ENCODE measurements around the gene TMEM138. TPM values are rescaled to one million over a fixed set of nuclear protein-coding genes. Genes with fewer than 3 reads are reported as not detected.

Gene TMEM138
- total and polyA plus RNA-seq, 2 of the 13 experiments (the other 11 are each of a cell fraction or from before 2014, with no cell fraction given): 43.5 to 61.0 TPM

DNA sequence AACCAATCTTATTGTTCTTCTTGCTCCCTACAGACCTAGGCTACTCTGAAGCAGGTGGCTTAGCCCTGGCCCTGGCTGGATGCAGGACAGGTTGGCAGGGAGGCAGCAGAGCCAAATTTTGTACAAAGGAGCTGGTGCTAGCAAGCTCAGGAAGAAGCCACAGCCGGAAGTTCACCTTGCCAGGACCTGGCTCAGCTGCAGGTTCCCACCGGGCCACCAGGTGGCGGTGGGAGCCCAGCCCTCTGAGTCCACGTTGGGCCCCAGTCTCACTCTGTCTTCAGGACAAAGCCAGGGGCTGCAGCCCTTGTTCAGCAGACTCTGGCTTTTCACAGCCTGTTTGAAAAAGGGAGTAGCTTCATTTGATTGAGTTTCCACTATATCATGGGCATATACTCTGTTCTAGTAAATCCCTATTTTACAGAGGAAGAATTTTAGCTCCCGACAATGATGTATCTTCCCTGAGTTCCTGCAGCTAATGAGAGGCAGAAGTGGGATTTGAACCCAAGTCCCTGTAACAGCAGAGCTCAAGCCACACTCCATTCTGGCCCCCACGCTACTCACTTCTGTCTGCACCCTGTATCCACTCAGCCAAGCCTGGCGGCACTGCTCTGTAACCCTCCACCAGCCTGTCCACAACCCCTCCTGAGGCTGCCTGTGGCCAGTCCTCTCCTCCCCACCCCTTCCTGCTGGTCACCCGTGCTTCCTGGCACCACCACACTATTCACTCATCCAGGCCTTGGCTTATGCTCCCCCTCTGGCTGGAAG lies 25.8 kb upstream of the TMEM138 start (continued):
- TF ChIP-seq, protein P1, sequence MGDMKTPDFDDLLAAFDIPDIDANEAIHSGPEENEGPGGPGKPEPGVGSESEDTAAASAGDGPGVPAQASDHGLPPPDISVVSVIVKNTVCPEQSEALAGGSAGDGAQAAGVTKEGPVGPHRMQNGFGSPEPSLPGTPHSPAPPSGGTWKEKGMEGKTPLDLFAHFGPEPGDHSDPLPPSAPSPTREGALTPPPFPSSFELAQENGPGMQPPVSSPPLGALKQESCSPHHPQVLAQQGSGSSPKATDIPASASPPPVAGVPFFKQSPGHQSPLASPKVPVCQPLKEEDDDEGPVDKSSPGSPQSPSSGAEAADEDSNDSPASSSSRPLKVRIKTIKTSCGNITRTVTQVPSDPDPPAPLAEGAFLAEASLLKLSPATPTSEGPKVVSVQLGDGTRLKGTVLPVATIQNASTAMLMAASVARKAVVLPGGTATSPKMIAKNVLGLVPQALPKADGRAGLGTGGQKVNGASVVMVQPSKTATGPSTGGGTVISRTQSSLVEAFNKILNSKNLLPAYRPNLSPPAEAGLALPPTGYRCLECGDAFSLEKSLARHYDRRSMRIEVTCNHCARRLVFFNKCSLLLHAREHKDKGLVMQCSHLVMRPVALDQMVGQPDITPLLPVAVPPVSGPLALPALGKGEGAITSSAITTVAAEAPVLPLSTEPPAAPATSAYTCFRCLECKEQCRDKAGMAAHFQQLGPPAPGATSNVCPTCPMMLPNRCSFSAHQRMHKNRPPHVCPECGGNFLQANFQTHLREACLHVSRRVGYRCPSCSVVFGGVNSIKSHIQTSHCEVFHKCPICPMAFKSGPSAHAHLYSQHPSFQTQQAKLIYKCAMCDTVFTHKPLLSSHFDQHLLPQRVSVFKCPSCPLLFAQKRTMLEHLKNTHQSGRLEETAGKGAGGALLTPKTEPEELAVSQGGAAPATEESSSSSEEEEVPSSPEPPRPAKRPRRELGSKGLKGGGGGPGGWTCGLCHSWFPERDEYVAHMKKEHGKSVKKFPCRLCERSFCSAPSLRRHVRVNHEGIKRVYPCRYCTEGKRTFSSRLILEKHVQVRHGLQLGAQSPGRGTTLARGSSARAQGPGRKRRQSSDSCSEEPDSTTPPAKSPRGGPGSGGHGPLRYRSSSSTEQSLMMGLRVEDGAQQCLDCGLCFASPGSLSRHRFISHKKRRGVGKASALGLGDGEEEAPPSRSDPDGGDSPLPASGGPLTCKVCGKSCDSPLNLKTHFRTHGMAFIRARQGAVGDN (CRISPR knock-in tag; IDR thresholded peaks at IDR 0.05): peak; percentile 87
- TF ChIP-seq FOXA1 (IDR thresholded peaks at IDR 0.05) (no peak), FOXA1 (CRISPR knock-in tag; IDR thresholded peaks at IDR 0.05) (no peak), HES4 (CRISPR knock-in tag; IDR thresholded peaks at IDR 0.05; ENCODE audit: borderline replicate concordance) (no peak), TCF7L2 (IDR thresholded peaks at IDR 0.05; ENCODE audit: low read depth, low read length) (no peak), ATF1 (CRISPR knock-in tag; IDR thresholded peaks at IDR 0.05) (no peak), SMARCE1 (IDR thresholded peaks at IDR 0.05; ENCODE audit: borderline replicate concordance) (no peak), GATA4 (IDR thresholded peaks at IDR 0.05; ENCODE audit: borderline replicate concordance, low read depth) (no peak), KDM5A (IDR thresholded peaks at IDR 0.05; ENCODE audit: borderline replicate concordance, low read length) (no peak), PRMT3 (CRISPR knock-in tag; IDR thresholded peaks at IDR 0.05; ENCODE audit: borderline replicate concordance, low read depth) (no peak), ZNF747 (CRISPR knock-in tag; IDR thresholded peaks at IDR 0.05; ENCODE audit: borderline replicate concordance) (0 out of 2 replicates have a peak, but pooled peaks have one; percentile 42), SATB2 (CRISPR knock-in tag; IDR thresholded peaks at IDR 0.05) (no peak), ZFYVE20 (CRISPR knock-in tag; IDR thresholded peaks at IDR 0.05; ENCODE audit: borderline replicate concordance, low read depth) (no peak), SRSF4 (IDR thresholded peaks at IDR 0.05; ENCODE audit: low read depth, low read length, poor library complexity, severe bottlenecking) (no peak), SUZ12 (IDR thresholded peaks at IDR 0.05; ENCODE audit: low read depth, low read length) (no peak), SAFB2 (CRISPR knock-in tag; IDR thresholded peaks at IDR 0.05; ENCODE audit: borderline replicate concordance, low read depth) (no peak)
- TF ChIP-seq, protein P2, sequence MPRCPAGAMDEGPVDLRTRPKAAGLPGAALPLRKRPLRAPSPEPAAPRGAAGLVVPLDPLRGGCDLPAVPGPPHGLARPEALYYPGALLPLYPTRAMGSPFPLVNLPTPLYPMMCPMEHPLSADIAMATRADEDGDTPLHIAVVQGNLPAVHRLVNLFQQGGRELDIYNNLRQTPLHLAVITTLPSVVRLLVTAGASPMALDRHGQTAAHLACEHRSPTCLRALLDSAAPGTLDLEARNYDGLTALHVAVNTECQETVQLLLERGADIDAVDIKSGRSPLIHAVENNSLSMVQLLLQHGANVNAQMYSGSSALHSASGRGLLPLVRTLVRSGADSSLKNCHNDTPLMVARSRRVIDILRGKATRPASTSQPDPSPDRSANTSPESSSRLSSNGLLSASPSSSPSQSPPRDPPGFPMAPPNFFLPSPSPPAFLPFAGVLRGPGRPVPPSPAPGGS (CRISPR knock-in tag; IDR thresholded peaks at IDR 0.05): no peak
- TF ChIP-seq, protein P3, sequence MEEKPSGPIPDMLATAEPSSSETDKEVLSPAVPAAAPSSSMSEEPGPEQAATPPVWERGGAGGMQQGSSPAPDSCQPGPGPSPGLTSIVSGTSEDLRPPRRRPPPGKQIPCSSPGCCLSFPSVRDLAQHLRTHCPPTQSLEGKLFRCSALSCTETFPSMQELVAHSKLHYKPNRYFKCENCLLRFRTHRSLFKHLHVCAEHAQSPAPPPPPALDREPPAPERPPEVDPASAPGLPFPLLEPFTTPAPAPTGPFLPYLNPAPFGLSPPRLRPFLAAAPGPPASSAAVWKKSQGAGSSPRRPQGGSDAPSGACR (CRISPR knock-in tag; IDR thresholded peaks at IDR 0.05): no peak
- TF ChIP-seq, protein P4, sequence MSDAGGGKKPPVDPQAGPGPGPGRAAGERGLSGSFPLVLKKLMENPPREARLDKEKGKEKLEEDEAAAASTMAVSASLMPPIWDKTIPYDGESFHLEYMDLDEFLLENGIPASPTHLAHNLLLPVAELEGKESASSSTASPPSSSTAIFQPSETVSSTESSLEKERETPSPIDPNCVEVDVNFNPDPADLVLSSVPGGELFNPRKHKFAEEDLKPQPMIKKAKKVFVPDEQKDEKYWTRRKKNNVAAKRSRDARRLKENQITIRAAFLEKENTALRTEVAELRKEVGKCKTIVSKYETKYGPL (CRISPR knock-in tag; IDR thresholded peaks at IDR 0.05): no peak
- TF ChIP-seq, protein P5, sequence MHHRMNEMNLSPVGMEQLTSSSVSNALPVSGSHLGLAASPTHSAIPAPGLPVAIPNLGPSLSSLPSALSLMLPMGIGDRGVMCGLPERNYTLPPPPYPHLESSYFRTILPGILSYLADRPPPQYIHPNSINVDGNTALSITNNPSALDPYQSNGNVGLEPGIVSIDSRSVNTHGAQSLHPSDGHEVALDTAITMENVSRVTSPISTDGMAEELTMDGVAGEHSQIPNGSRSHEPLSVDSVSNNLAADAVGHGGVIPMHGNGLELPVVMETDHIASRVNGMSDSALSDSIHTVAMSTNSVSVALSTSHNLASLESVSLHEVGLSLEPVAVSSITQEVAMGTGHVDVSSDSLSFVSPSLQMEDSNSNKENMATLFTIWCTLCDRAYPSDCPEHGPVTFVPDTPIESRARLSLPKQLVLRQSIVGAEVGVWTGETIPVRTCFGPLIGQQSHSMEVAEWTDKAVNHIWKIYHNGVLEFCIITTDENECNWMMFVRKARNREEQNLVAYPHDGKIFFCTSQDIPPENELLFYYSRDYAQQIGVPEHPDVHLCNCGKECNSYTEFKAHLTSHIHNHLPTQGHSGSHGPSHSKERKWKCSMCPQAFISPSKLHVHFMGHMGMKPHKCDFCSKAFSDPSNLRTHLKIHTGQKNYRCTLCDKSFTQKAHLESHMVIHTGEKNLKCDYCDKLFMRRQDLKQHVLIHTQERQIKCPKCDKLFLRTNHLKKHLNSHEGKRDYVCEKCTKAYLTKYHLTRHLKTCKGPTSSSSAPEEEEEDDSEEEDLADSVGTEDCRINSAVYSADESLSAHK (CRISPR knock-in tag; IDR thresholded peaks at IDR 0.05; ENCODE audit: borderline replicate concordance): no peak
